HG03045 (cell line): ENCODE data around the gene MAP3K5.

Experiments
- ATAC-seq: cut with Tn5 transposase; IDR thresholded peaks from one replicate; pipeline ENCODE4 v1.9.1; 2021; ENCODE audit warnings: mild to moderate bottlenecking, moderate library complexity; ENCODE audit not compliant: unreplicated experiment

Gene MAP3K5

GRCh38 chr6:136526196-136526930, 265.9 kb downstream of the MAP3K5 start:
- no peak for ATAC-seq

GRCh38 chr6:136525586-136526195, 266.6 kb downstream of the MAP3K5 start:
- ATAC-seq = no peak

GRCh38 chr6:136524936-136525413, 267.3 kb downstream of the MAP3K5 start:
- ATAC-seq = no peak

- no peak for ATAC-seq
Measured at GRCh38 chr6:136524339-136524935, 267.8 kb downstream of the MAP3K5 start.

- no peak for ATAC-seq
Measured at GRCh38 chr6:136523196-136523595, 269.1 kb downstream of the MAP3K5 start.

- no peak for ATAC-seq
Measured at GRCh38 chr6:136522636-136523035, 269.6 kb downstream of the MAP3K5 start.

GRCh38 chr6:136521911-136522310, 270.4 kb downstream of the MAP3K5 start:
- ATAC-seq = no peak

- ATAC-seq = no peak
Measured at GRCh38 chr6:136521427-136521826, 270.9 kb downstream of the MAP3K5 start.

- no peak for ATAC-seq
Measured at GRCh38 chr6:136520517-136520916, 271.8 kb downstream of the MAP3K5 start.

GRCh38 chr6:136517582-136517981, 274.7 kb downstream of the MAP3K5 start:
- ATAC-seq = no peak

- ATAC-seq = no peak
Measured at GRCh38 chr6:136517002-136517401, 275.3 kb downstream of the MAP3K5 start.

- ATAC-seq = no peak
Measured at GRCh38 chr6:136514591-136514990, 277.7 kb downstream of the MAP3K5 start.

- ATAC-seq = no peak
Measured at GRCh38 chr6:136511926-136512325, 280.4 kb downstream of the MAP3K5 start.

- no peak for ATAC-seq
Measured at GRCh38 chr6:136511397-136511796, 280.9 kb downstream of the MAP3K5 start.

GRCh38 chr6:136510782-136511181, 281.5 kb downstream of the MAP3K5 start:
- no peak for ATAC-seq

- no peak for ATAC-seq
Measured at GRCh38 chr6:136510299-136510698, 282.0 kb downstream of the MAP3K5 start.

GRCh38 chr6:136508725-136509392, 283.4 kb downstream of the MAP3K5 start:
- ATAC-seq = no peak
